GM19025 (cell line): ENCODE measurements around the gene C16orf92.
A peak's percentile ranks its signal among the peaks of the same experiment; 100 is the strongest.

Experiments used
- ATAC-seq: cut with Tn5 transposase; IDR thresholded peaks from one replicate; pipeline ENCODE4 v1.9.1; 2021; ENCODE audit warnings: mild to moderate bottlenecking, low read depth, moderate library complexity; ENCODE audit not compliant: unreplicated experiment

C16orf92 gene

GRCh38 chr16:30022887-30023286 lies at the start of gene C16orf92:
C16orf92 (plus strand) TSS chr16:30023198; CDS start chr16:30023341, 143 bp downstream.
- ATAC-seq: no peak

GRCh38 chr16:29973384-29974246 lies 49.4 kb upstream of the C16orf92 start, which contains the start of gene TAOK2:
TAOK2 (plus strand) TSS chr16:29973868; CDS start chr16:29977773, 3,905 bp downstream.
- peak; percentile 92 for ATAC-seq

- no peak for ATAC-seq
Measured at GRCh38 chr16:29974291-29975133, 48.5 kb upstream of the C16orf92 start.

- no peak for ATAC-seq
Measured at GRCh38 chr16:29975134-29975538, 47.9 kb upstream of the C16orf92 start.

GRCh38 chr16:29975811-29976511 lies 47.0 kb upstream of the C16orf92 start:
- ATAC-seq: no peak

- ATAC-seq: no peak
Measured at GRCh38 chr16:29977063-29977825, 45.8 kb upstream of the C16orf92 start.

- ATAC-seq: no peak
Measured at GRCh38 chr16:29978081-29978480, 44.9 kb upstream of the C16orf92 start.

- ATAC-seq: no peak
Measured at GRCh38 chr16:29978564-29979270, 44.3 kb upstream of the C16orf92 start.

- ATAC-seq: no peak
Measured at GRCh38 chr16:29982560-29983419, 40.2 kb upstream of the C16orf92 start.

- no peak for ATAC-seq
Measured at GRCh38 chr16:29983420-29984136, 39.4 kb upstream of the C16orf92 start.

- ATAC-seq: no peak
Measured at GRCh38 chr16:29984137-29984763, 38.7 kb upstream of the C16orf92 start.

GRCh38 chr16:29984764-29985147 lies 38.2 kb upstream of the C16orf92 start:
- ATAC-seq: no peak

- no peak for ATAC-seq
Measured at GRCh38 chr16:29985271-29985811, 37.7 kb upstream of the C16orf92 start.

- ATAC-seq: no peak
Measured at GRCh38 chr16:29986231-29986630, 36.8 kb upstream of the C16orf92 start.

GRCh38 chr16:29986931-29987330 lies 36.1 kb upstream of the C16orf92 start:
- ATAC-seq: no peak

GRCh38 chr16:29987371-29988085 lies 35.5 kb upstream of the C16orf92 start:
- ATAC-seq: no peak
